K562 (cell line): ENCODE measurements around the gene HPD. TPM values are rescaled to one million over a fixed set of nuclear protein-coding genes. Genes with fewer than 3 reads are reported as not detected.

ENCODE experiments used
- CC2D1A ChIP-seq: fragments of 450-650 bp; IDR thresholded peaks from 2 replicates; pipeline ENCODE4 v1.6.1; 2017; ENCODE audit warnings: mild to moderate bottlenecking
- CEBPB ChIP-seq: fragments of 450-650 bp; IDR thresholded peaks from 2 replicates; pipeline ENCODE4 v1.6.1; 2016; ENCODE audit warnings: missing genetic modification characterization, missing compliant biosample characterization
- ILK ChIP-seq: fragments of 450-650 bp; IDR thresholded peaks from 2 replicates; pipeline ENCODE4 v1.6.1; 2016; ENCODE audit warnings: missing genetic modification characterization, low read depth, mild to moderate bottlenecking, missing compliant biosample characterization, moderate library complexity, borderline replicate concordance
- MAZ ChIP-seq, 2 experiments: fragments of 450-650 bp in 1 of 2; sonication (generic) in 1 of 2; formaldehyde crosslinking; IDR thresholded peaks in 1 of 2; conservative IDR thresholded peaks in 1 of 2; 2 replicates each; pipeline versions ENCODE4 v1.4.0 to v1.5.0; 2020; ENCODE audit warnings: mild to moderate bottlenecking in 1 of 2, missing genetic modification reagents in 1 of 2
- MCM7 ChIP-seq, 2 experiments: fragments of 450-650 bp; IDR thresholded peaks; 2 replicates each; pipeline ENCODE4 v1.6.1; 2016 to 2018
- MTA3 ChIP-seq: fragments of 450-650 bp; formaldehyde crosslinking; IDR thresholded peaks from 2 replicates; pipeline ENCODE4 v1.6.1; 2017; ENCODE audit warnings: mild to moderate bottlenecking, borderline replicate concordance
- MYC ChIP-seq, 2 experiments: fragments of 250-450 bp in 1 of 2; sonication (Bioruptor Pico) in 1 of 2; IDR thresholded peaks; 2 replicates each; pipeline versions ENCODE4 v1.5.1 to v1.6.1; 2012 to 2021; ENCODE audit warnings: low read depth in 2 of 2, borderline replicate concordance in 1 of 2, improper control_type of control experiment in 1 of 2, low read length in 1 of 2, mild to moderate bottlenecking in 1 of 2, moderate library complexity in 1 of 2
- NCOA1 ChIP-seq: fragments of 450-650 bp; IDR thresholded peaks from 2 replicates; pipeline ENCODE4 v1.6.1; 2016; ENCODE audit warnings: low read depth
- NCOA2 ChIP-seq, 2 experiments: fragments of 450-650 bp; IDR thresholded peaks; 2 replicates each; pipeline ENCODE4 v1.6.1; 2018; ENCODE audit warnings: mild to moderate bottlenecking in 2 of 2, moderate library complexity in 1 of 2; ENCODE audit not compliant: partially characterized antibody in 2 of 2
- PML ChIP-seq: IDR thresholded peaks from 2 replicates; pipeline ENCODE4 v1.6.1; 2012; ENCODE audit warnings: low read length, inconsistent platforms
- RNF2 ChIP-seq: sonication (generic); IDR thresholded peaks from 2 replicates; pipeline ENCODE4 v1.6.1; 2016
- TAF9B ChIP-seq: fragments of 450-650 bp; IDR thresholded peaks from 2 replicates; pipeline ENCODE4 v1.6.1; 2018; ENCODE audit warnings: mild to moderate bottlenecking; ENCODE audit not compliant: partially characterized antibody
- TFAM ChIP-seq: fragments of 250-450 bp; sonication (Bioruptor Pico); conservative IDR thresholded peaks from 2 replicates; pipeline ENCODE4 v1.5.0; 2021; ENCODE audit warnings: mild to moderate bottlenecking, moderate library complexity
- TRIM24 ChIP-seq, 2 experiments: fragments of 450-650 bp; IDR thresholded peaks; 2 replicates each; pipeline ENCODE4 v1.6.1; 2016
- XRCC5 ChIP-seq: fragments of 200-400 bp; formaldehyde crosslinking; IDR thresholded peaks from 2 replicates; pipeline ENCODE4 v1.6.1; 2017; ENCODE audit warnings: low read depth, mild to moderate bottlenecking, low read length
- ZNF134 ChIP-seq: fragments of 250-450 bp; sonication (Bioruptor Pico); conservative IDR thresholded peaks from 2 replicates; pipeline ENCODE4 v1.4.0; 2020
- ZNF175 ChIP-seq: fragments of 200-800 bp; sonication (Bioruptor generic); IDR thresholded peaks from 2 replicates; pipeline ENCODE4 v1.6.1; 2016; ENCODE audit warnings: low read depth, mild to moderate bottlenecking, missing genetic modification characterization, missing compliant biosample characterization
- ZNF668 ChIP-seq: fragments of 250-450 bp; sonication (Bioruptor Pico); IDR thresholded peaks from 2 replicates; pipeline ENCODE4 v1.8.0; 2022; ENCODE audit warnings: mild to moderate bottlenecking, inconsistent platforms
- polyA plus RNA-seq, 8 experiments: library from polyadenylated mRNA; depleted of rRNA in 4 of 8; stranded (reverse) in 5 of 8; unstranded in 3 of 8; fragments of >200 nt; fragmentation: Nextera tagmentation in 2 of 8; fragmentation: Illumina TruSeq in 1 of 8; extraction: Ambion mirVana in 2 of 8; extraction: Trizol in 1 of 8; gene quantifications; 2 replicates each; pipeline versions ENCODE4 v1.2.1 to v1.2.3, GENCODE V29; 2011 to 2014; ENCODE audit warnings: inconsistent platforms in 1 of 8, missing spikeins in 1 of 8
- total RNA-seq, 7 experiments: library from RNA; depleted of rRNA in 6 of 7; stranded (reverse); fragments of >200 nt in 6 of 7; fragmentation: Illumina TruSeq in 2 of 7; extraction: Trizol in 2 of 7; gene quantifications; 2 replicates each; pipeline versions ENCODE4 v1.2.1 to v1.2.3, GENCODE V29; 2011 to 2021; ENCODE audit warnings: low replicate concordance in 1 of 7
- TF ChIP-seq, protein P1 (sequence below): IDR thresholded peaks from 3 replicates; pipeline ENCODE4 v1.6.1; 2011; ENCODE audit warnings: borderline replicate concordance, mild to moderate bottlenecking; ENCODE audit not compliant: insufficient read length, insufficient read depth
- TF ChIP-seq, protein P2 (sequence below): fragments of 450-650 bp; IDR thresholded peaks from 2 replicates; pipeline ENCODE4 v1.6.1; 2016; ENCODE audit warnings: borderline replicate concordance
- TF ChIP-seq, protein P3 (sequence below): fragments of 450-650 bp; conservative IDR thresholded peaks from 2 replicates; pipeline ENCODE4 v1.6.1; 2016; ENCODE audit warnings: missing genetic modification characterization, low read depth, mild to moderate bottlenecking, control low read depth, missing compliant biosample characterization
- TF ChIP-seq, protein P4 (sequence below): sonication (generic); formaldehyde crosslinking; IDR thresholded peaks from 2 replicates; pipeline ENCODE4 v1.8.0; 2023; ENCODE audit warnings: mild to moderate bottlenecking, missing genetic modification reagents

Gene HPD
- total and polyA plus RNA-seq, 9 of the 15 experiments (the other 6 are each of a cell fraction or from before 2014, with no cell fraction given), result 0.06 to 0.29 (median 0.07) TPM; not detected in 4

DNA sequence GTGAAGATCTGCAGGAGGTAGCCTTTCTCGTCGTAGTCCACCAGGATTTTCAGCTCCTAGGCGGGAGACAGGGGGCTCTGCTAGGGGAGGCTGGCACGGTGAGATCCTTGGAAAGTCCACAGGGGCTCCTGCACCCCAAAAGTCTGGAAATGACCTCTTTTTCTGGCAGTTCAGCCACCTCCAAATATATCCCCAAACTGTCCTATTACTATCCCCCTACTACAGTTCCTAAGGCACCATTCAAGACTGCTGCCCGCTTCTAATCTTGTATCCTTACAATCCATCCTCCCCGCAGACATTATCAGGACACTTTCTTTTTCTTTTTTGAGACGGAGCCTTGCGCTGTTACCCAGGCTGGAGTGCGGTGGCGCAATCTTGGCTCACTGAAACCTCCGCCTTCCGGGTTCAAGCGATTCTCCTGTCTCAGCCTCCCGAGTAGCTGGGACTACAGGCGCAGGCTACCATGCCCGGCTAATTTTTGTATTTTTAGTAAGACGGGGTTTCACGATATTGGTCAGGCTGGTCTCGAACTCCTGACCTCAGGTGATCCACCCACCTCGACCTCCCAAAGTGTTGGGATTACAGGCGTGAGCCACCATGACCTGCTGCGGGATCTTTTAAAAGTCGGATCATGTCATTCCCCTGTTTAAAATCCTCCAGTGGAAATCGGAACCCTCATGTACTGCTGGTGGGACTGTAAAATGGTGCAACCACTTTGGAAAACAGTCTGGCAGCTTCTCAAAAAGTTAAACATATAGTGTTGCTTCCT, 18.5 kb downstream of the HPD start (continued):
- TF ChIP-seq, protein P1, sequence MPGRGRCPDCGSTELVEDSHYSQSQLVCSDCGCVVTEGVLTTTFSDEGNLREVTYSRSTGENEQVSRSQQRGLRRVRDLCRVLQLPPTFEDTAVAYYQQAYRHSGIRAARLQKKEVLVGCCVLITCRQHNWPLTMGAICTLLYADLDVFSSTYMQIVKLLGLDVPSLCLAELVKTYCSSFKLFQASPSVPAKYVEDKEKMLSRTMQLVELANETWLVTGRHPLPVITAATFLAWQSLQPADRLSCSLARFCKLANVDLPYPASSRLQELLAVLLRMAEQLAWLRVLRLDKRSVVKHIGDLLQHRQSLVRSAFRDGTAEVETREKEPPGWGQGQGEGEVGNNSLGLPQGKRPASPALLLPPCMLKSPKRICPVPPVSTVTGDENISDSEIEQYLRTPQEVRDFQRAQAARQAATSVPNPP, result no peak
- TF ChIP-seq XRCC5 (no peak), PML (no peak), MTA3 (peak; percentile 19; the same call in 1 of the 2 replicates), MYC (IDR thresholded peaks at IDR 0.05; ENCODE audit: low read depth, low read length) (peak; percentile 21; the same call in 1 of the 2 replicates), MYC (CRISPR knock-in tag; IDR thresholded peaks at IDR 0.05; ENCODE audit: borderline replicate concordance, low read depth) (no peak), CC2D1A (no peak), TFAM (CRISPR knock-in tag) (no peak), CEBPB (peak; percentile 98), MAZ (CRISPR knock-in tag; conservative IDR thresholded peaks at IDR 0.05 in 1 of 2, IDR thresholded peaks at IDR 0.05 in 1 of 2) (no peak), TAF9B (no peak), MCM7 (IDR thresholded peaks at IDR 0.05) (no peak), TRIM24 (IDR thresholded peaks at IDR 0.05) (no peak), NCOA2 (IDR thresholded peaks at IDR 0.05; ENCODE audit: partially characterized antibody in 2 of 2) (no peak), ZNF175 (no peak), ZNF134 (CRISPR knock-in tag) (no peak), RNF2 (no peak), ZNF668 (CRISPR knock-in tag) (no peak), ILK (no peak), NCOA1 (no peak)
- TF ChIP-seq, protein P2, sequence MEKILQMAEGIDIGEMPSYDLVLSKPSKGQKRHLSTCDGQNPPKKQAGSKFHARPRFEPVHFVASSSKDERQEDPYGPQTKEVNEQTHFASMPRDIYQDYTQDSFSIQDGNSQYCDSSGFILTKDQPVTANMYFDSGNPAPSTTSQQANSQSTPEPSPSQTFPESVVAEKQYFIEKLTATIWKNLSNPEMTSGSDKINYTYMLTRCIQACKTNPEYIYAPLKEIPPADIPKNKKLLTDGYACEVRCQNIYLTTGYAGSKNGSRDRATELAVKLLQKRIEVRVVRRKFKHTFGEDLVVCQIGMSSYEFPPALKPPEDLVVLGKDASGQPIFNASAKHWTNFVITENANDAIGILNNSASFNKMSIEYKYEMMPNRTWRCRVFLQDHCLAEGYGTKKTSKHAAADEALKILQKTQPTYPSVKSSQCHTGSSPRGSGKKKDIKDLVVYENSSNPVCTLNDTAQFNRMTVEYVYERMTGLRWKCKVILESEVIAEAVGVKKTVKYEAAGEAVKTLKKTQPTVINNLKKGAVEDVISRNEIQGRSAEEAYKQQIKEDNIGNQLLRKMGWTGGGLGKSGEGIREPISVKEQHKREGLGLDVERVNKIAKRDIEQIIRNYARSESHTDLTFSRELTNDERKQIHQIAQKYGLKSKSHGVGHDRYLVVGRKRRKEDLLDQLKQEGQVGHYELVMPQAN, result 0 out of 2 replicates have a peak, but pooled peaks have one; percentile 1
- TF ChIP-seq, protein P3, sequence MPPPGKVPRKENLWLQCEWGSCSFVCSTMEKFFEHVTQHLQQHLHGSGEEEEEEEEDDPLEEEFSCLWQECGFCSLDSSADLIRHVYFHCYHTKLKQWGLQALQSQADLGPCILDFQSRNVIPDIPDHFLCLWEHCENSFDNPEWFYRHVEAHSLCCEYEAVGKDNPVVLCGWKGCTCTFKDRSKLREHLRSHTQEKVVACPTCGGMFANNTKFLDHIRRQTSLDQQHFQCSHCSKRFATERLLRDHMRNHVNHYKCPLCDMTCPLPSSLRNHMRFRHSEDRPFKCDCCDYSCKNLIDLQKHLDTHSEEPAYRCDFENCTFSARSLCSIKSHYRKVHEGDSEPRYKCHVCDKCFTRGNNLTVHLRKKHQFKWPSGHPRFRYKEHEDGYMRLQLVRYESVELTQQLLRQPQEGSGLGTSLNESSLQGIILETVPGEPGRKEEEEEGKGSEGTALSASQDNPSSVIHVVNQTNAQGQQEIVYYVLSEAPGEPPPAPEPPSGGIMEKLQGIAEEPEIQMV, result no peak
- TF ChIP-seq, protein P4, sequence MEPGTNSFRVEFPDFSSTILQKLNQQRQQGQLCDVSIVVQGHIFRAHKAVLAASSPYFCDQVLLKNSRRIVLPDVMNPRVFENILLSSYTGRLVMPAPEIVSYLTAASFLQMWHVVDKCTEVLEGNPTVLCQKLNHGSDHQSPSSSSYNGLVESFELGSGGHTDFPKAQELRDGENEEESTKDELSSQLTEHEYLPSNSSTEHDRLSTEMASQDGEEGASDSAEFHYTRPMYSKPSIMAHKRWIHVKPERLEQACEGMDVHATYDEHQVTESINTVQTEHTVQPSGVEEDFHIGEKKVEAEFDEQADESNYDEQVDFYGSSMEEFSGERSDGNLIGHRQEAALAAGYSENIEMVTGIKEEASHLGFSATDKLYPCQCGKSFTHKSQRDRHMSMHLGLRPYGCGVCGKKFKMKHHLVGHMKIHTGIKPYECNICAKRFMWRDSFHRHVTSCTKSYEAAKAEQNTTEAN (CRISPR knock-in tag), result no peak
